HepG2 (cell line): ENCODE measurements around the gene CAPZB. TPM values are rescaled to one million over a fixed set of nuclear protein-coding genes. Genes with fewer than 3 reads are reported as not detected.

ENCODE experiments used
- ARID2 ChIP-seq: sonication (generic); formaldehyde crosslinking; IDR thresholded peaks from 2 replicates; pipeline ENCODE4 v1.8.1; 2022; ENCODE audit warnings: mild to moderate bottlenecking, missing genetic modification reagents, borderline replicate concordance
- ELF1 ChIP-seq: sonication (generic); formaldehyde crosslinking; IDR thresholded peaks from 2 replicates; pipeline ENCODE4 v1.4.0; 2020; ENCODE audit warnings: missing genetic modification reagents
- FOSL1 ChIP-seq: sonication (generic); formaldehyde crosslinking; IDR thresholded peaks from 2 replicates; pipeline ENCODE4 v1.9.0; 2021; ENCODE audit warnings: missing genetic modification reagents, borderline replicate concordance
- HES4 ChIP-seq: sonication (generic); formaldehyde crosslinking; IDR thresholded peaks from 2 replicates; pipeline ENCODE4 v1.9.0; 2021; ENCODE audit warnings: mild to moderate bottlenecking, missing genetic modification reagents, borderline replicate concordance
- HMGA1 ChIP-seq: sonication (generic); formaldehyde crosslinking; conservative IDR thresholded peaks from 2 replicates; pipeline ENCODE4 v1.4.0; 2020; ENCODE audit warnings: missing genetic modification reagents
- HNRNPUL1 ChIP-seq: fragments of 200-400 bp; formaldehyde crosslinking; IDR thresholded peaks from 2 replicates; pipeline ENCODE4 v1.6.1; 2017; ENCODE audit warnings: low read depth, mild to moderate bottlenecking, low read length, moderate library complexity
- KDM1A ChIP-seq: IDR thresholded peaks from 2 replicates; pipeline ENCODE4 v1.6.1; 2016; ENCODE audit warnings: missing compliant biosample characterization
- LRRFIP1 ChIP-seq: sonication (generic); formaldehyde crosslinking; conservative IDR thresholded peaks from 2 replicates; pipeline ENCODE4 v1.4.0; 2020; ENCODE audit warnings: missing genetic modification reagents
- MLLT10 ChIP-seq: sonication (generic); formaldehyde crosslinking; IDR thresholded peaks from 2 replicates; pipeline ENCODE4 v1.4.0; 2020; ENCODE audit warnings: missing genetic modification reagents
- NAIF1 ChIP-seq: sonication (generic); formaldehyde crosslinking; IDR thresholded peaks from 2 replicates; pipeline ENCODE4 v1.5.0; 2020; ENCODE audit warnings: mild to moderate bottlenecking, missing genetic modification reagents, borderline replicate concordance
- NR2F1 ChIP-seq, 2 experiments: fragments of 450-650 bp in 1 of 2; formaldehyde crosslinking in 1 of 2; IDR thresholded peaks; 2 replicates each; pipeline versions ENCODE4 v1.5.0 to v1.6.1; 2016 to 2020; ENCODE audit warnings: mild to moderate bottlenecking in 1 of 2, missing compliant biosample characterization in 1 of 2, missing genetic modification reagents in 1 of 2, moderate library complexity in 1 of 2
- RARG ChIP-seq: sonication (generic); formaldehyde crosslinking; IDR thresholded peaks from 2 replicates; pipeline ENCODE4 v1.4.0; 2020; ENCODE audit warnings: low read depth, mild to moderate bottlenecking, missing genetic modification reagents
- SETDB1 ChIP-seq: sonication (generic); formaldehyde crosslinking; IDR thresholded peaks from 2 replicates; pipeline ENCODE4 v1.5.1; 2020; ENCODE audit warnings: missing genetic modification reagents, mild to moderate bottlenecking, borderline replicate concordance
- SMAD3 ChIP-seq: sonication (generic); formaldehyde crosslinking; IDR thresholded peaks from 2 replicates; pipeline ENCODE4 v1.4.0; 2020; ENCODE audit warnings: missing genetic modification reagents
- SP140L ChIP-seq: sonication (generic); formaldehyde crosslinking; IDR thresholded peaks from 2 replicates; pipeline ENCODE4 v1.4.0; 2020; ENCODE audit warnings: missing genetic modification reagents, borderline replicate concordance
- SYNCRIP ChIP-seq: fragments of 200-400 bp; formaldehyde crosslinking; IDR thresholded peaks from 2 replicates; pipeline ENCODE4 v1.6.1; 2018; ENCODE audit warnings: mild to moderate bottlenecking, low read depth, low read length; ENCODE audit not compliant: insufficient read depth
- TFAP4 ChIP-seq: sonication (generic); IDR thresholded peaks from 2 replicates; pipeline ENCODE4 v1.6.1; 2016; ENCODE audit warnings: low read depth, borderline replicate concordance
- ZBTB42 ChIP-seq: sonication (generic); formaldehyde crosslinking; IDR thresholded peaks from 2 replicates; pipeline ENCODE4 v1.5.0; 2020; ENCODE audit warnings: mild to moderate bottlenecking, missing genetic modification reagents
- ZBTB43 ChIP-seq: sonication (generic); formaldehyde crosslinking; conservative IDR thresholded peaks from 2 replicates; pipeline ENCODE4 v1.4.0; 2020; ENCODE audit warnings: missing genetic modification reagents
- ZBTB7A ChIP-seq: sonication (generic); formaldehyde crosslinking; IDR thresholded peaks from 2 replicates; pipeline ENCODE4 v1.8.0; 2022; ENCODE audit warnings: mild to moderate bottlenecking, missing genetic modification reagents
- ZNF138 ChIP-seq: sonication (generic); formaldehyde crosslinking; IDR thresholded peaks from 2 replicates; pipeline ENCODE4 v1.5.0; 2020; ENCODE audit warnings: mild to moderate bottlenecking, low read depth, missing genetic modification reagents
- ZNF383 ChIP-seq: sonication (generic); formaldehyde crosslinking; IDR thresholded peaks from 2 replicates; pipeline ENCODE4 v1.4.0; 2020; ENCODE audit warnings: missing genetic modification reagents, mild to moderate bottlenecking, borderline replicate concordance
- ZNF460 ChIP-seq: sonication (generic); formaldehyde crosslinking; IDR thresholded peaks from 2 replicates; pipeline ENCODE4 v1.5.1; 2020; ENCODE audit warnings: missing genetic modification reagents, mild to moderate bottlenecking, borderline replicate concordance
- ZNF550 ChIP-seq: sonication (generic); formaldehyde crosslinking; IDR thresholded peaks from 2 replicates; pipeline ENCODE4 v1.4.0; 2020; ENCODE audit warnings: mild to moderate bottlenecking, missing genetic modification reagents, borderline replicate concordance
- ZNF761 ChIP-seq: sonication (generic); formaldehyde crosslinking; conservative IDR thresholded peaks from 2 replicates; pipeline ENCODE4 v1.4.0; 2020; ENCODE audit warnings: mild to moderate bottlenecking, missing genetic modification reagents
- ZNF773 ChIP-seq: sonication (generic); formaldehyde crosslinking; IDR thresholded peaks from 2 replicates; pipeline ENCODE4 v1.4.0; 2020; ENCODE audit warnings: missing genetic modification reagents, borderline replicate concordance
- polyA plus RNA-seq, 8 experiments: library from polyadenylated mRNA; depleted of rRNA in 3 of 8; stranded (reverse) in 7 of 8; unstranded in 1 of 8; fragments of >200 nt; fragmentation: Illumina TruSeq in 4 of 8; extraction: Trizol in 4 of 8; gene quantifications; 2 replicates each; pipeline versions ENCODE4 v1.2.1 to v1.2.3, GENCODE V29; 2011 to 2016; ENCODE audit warnings: low read depth in 4 of 8, missing spikeins in 1 of 8, mixed read lengths in 1 of 8; ENCODE audit not compliant: insufficient read depth in 1 of 8
- total RNA-seq, 5 experiments: library from RNA; depleted of rRNA; stranded (reverse); fragments of >200 nt; fragmentation: Illumina TruSeq; extraction: Trizol; gene quantifications; 2 replicates each; pipeline ENCODE4 v1.2.3, GENCODE V29; 2016; ENCODE audit warnings: low read depth in 1 of 5

Gene CAPZB
- total and polyA plus RNA-seq, 2 of the 13 experiments (the other 11 are each of a cell fraction or from before 2014, with no cell fraction given): 58.9 to 76.9 TPM

GRCh38 chr1:19430121-19431068 is 54.9 kb downstream of the CAPZB start (continued):
- no peak for TF ChIP-seq SETDB1 (CRISPR knock-in tag)
- TF ChIP-seq TFAP4: 0 out of 2 replicates have a peak, but pooled peaks have one; percentile 39
- TF ChIP-seq ZBTB43 (CRISPR knock-in tag): no peak
- no peak for TF ChIP-seq ZNF773
- peak; percentile 60; the same call in 1 of the 2 replicates for TF ChIP-seq ARID2 (CRISPR knock-in tag)
- TF ChIP-seq SP140L (CRISPR knock-in tag): no peak
- TF ChIP-seq ZNF761 (CRISPR knock-in tag): no peak
- TF ChIP-seq ZNF550 (CRISPR knock-in tag): no peak
- no peak for TF ChIP-seq ZBTB7A
- TF ChIP-seq RARG (CRISPR knock-in tag): no peak
- no peak for TF ChIP-seq LRRFIP1
- TF ChIP-seq SMAD3 (CRISPR knock-in tag): 0 out of 2 replicates have a peak, but pooled peaks have one; percentile 49
- TF ChIP-seq SYNCRIP: no peak
- TF ChIP-seq ZBTB42 (CRISPR knock-in tag): no peak
- peak; percentile 83 for TF ChIP-seq FOSL1 (CRISPR knock-in tag)
- TF ChIP-seq MLLT10 (CRISPR knock-in tag): no peak
- TF ChIP-seq HES4: no peak
- no peak for TF ChIP-seq HMGA1 (CRISPR knock-in tag)
- TF ChIP-seq KDM1A (CRISPR knock-in tag): 0 out of 2 replicates have a peak, but pooled peaks have one; percentile 16
- TF ChIP-seq ZNF138: no peak
- TF ChIP-seq NAIF1 (CRISPR knock-in tag): no peak
- TF ChIP-seq NR2F1 (CRISPR knock-in tag; IDR thresholded peaks at IDR 0.05): no peak
- TF ChIP-seq HNRNPUL1: no peak
- TF ChIP-seq ZNF460 (CRISPR knock-in tag): no peak
- TF ChIP-seq ZNF383: no peak
- no peak for TF ChIP-seq ELF1 (CRISPR knock-in tag)
